Omental fat pad (tissue), 4 donors: Measurements from ENCODE around the gene CMIP. TPM values are rescaled to one million over a fixed set of nuclear protein-coding genes. Genes with fewer than 3 reads are reported as not detected.

Source experiments
- ATAC-seq: fragments of 150-250 bp; one replicate; pipeline ENCODE4 v1.9.1; 2016; ENCODE audit warnings: mild to moderate bottlenecking, moderate library complexity; ENCODE audit not compliant: low FRiP score
- DNase-seq: peaks from one replicate; pipeline ENCODE4 v3.0.0-alpha.2; 2019; ENCODE audit warnings: low spot score
- CTCF ChIP-seq, 3 donors: fragments of 450-650 bp; IDR thresholded peaks; one replicate each; pipeline ENCODE4 v1.5.1; 2016 to 2017; ENCODE audit warnings: antibody characterized with exemption in 3 of 3, mild to moderate bottlenecking in 3 of 3, moderate library complexity in 2 of 3
- total RNA-seq, 4 donors: library from RNA; depleted of rRNA; stranded (reverse); fragments of >200 nt; gene quantifications; one replicate each; pipeline ENCODE4 v1.1.0, GENCODE V29; 2016

Gene CMIP
- total RNA-seq, 4 donors from 2014 or later, result 15.8 to 52.8 (median 32.0) TPM

- ATAC-seq (no peak), DNase-seq (no peak)
- TF ChIP-seq CTCF (IDR thresholded peaks at IDR 0.05), result no peak
Observed at GRCh38 chr16:81435567-81435966, 9.0 kb upstream of the CMIP start.

- ATAC-seq (no peak), DNase-seq (no peak)
- TF ChIP-seq CTCF (IDR thresholded peaks at IDR 0.05), result no peak
Observed at GRCh38 chr16:81436386-81436785, 8.2 kb upstream of the CMIP start.

- TF ChIP-seq CTCF (IDR thresholded peaks at IDR 0.05), result no peak
- ATAC-seq, result no peak
- no peak for DNase-seq
Observed at GRCh38 chr16:81437865-81438264, 6.7 kb upstream of the CMIP start.

- ATAC-seq, result no peak
- DNase-seq, result no peak
- no peak for TF ChIP-seq CTCF (IDR thresholded peaks at IDR 0.05)
Observed at GRCh38 chr16:81440888-81441761, 3.5 kb upstream of the CMIP start.

GRCh38 chr16:81442220-81442915 lies 2.2 kb upstream of the CMIP start:
- TF ChIP-seq CTCF (IDR thresholded peaks at IDR 0.05), result no peak
- DNase-seq (no peak), ATAC-seq (no peak)

GRCh38 chr16:81442916-81443687 lies 1.5 kb upstream of the CMIP start:
- no peak for TF ChIP-seq CTCF (IDR thresholded peaks at IDR 0.05)

More at GRCh38 chr16:81442916-81443687, 1.5 kb upstream of the CMIP start:
- no peak for DNase-seq
- no peak for ATAC-seq
